Central memory CD4-positive, alpha-beta T cell (primary cell): ENCODE data around the gene ZRANB2.

Experiments used
- DNase-seq: peaks from one replicate; pipeline ENCODE4 v3.0.0; 2022

ZRANB2 gene

GRCh38 chr1:71027991-71028390, 52.8 kb downstream of the ZRANB2 start:
- DNase-seq, result no peak

- no peak for DNase-seq
Measured at GRCh38 chr1:71026093-71026492, 54.7 kb downstream of the ZRANB2 start.

DNA sequence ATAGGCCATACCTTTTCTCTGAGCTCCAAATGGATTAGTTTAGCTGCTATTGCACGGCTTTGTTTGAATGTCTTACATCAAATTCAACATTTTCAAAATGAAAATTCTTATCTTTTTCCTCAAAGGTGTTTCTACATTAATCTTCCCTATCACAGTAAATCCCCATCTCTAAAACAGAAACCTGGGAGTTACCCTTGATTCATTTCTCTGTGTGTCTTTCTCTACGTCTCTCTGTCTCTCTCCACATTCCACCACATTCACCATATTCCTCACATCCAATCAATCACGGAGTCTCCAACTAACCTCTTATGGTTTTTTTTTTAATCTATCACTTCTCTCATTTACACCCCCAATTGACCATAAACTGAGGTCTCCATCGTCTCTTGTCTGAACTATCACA, 57.3 kb downstream of the ZRANB2 start:
- no peak for DNase-seq

DNA sequence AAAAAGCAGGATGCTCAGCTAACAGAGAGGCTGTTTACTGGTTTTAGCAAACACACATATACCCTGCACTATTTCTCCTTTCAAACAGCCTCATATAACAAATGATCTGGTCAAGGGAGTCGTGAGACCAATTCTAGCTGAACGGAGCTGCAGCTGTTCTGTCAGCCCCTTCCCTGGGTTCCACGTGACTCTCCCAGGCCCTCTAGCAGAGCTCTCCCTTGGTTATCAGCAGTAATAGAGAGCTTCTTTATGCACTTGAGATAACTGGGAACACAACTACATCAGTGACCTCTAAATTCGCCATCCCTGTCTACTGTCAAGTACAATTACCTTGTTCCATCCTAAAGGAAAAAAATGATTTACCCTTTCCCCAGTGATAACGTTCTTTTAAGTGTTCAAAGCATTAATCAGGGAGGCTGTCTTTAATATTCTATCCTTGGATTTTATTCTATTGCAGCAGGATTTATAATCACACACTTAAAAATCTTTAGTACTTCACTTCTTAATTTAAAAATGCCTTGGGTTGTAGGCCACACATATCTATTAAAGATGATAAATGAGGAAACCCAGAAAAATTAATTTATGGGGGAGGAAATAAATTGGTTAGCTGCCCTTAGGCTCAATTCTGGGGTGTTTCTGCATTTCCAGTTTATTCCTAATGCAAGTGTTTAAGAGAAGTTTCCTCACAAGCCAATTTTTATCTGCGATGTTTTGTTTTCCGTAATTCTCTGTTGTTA, 61.4 kb downstream of the ZRANB2 start:
- no peak for DNase-seq

- no peak for DNase-seq
Measured at GRCh38 chr1:71018791-71019190, 62.0 kb downstream of the ZRANB2 start.

DNA sequence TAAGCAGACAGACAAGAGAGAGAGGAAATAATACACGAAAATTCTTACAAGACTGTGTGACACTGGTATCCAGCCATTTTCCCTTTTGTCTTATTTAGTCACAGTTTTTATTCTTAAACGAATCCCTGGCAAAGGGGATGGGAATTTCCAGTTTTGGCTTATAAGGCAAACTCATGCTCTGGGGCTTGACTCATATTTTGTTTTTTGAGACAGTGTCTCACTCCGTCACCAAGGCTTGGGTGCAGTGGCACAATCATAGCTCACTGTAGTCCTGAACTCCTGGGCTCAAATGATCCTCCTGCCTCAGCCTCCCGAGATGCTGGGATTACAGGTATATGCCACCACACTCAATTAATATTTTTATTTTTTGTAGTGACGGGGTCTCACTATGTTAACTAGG, 65.1 kb downstream of the ZRANB2 start:
- DNase-seq, result no peak

- DNase-seq, result no peak
Measured at GRCh38 chr1:71014178-71014579, 66.7 kb downstream of the ZRANB2 start.
